ENCODE results near the gene IQCC. TPM values are rescaled to one million over a fixed set of nuclear protein-coding genes. Genes with fewer than 3 reads are reported as not detected.
A peak's percentile ranks its signal among the peaks of the same experiment; 100 is the strongest.

IQCC gene
- total RNA-seq, 1 donor from 2014 or later: 0.71 TPM

GRCh38 chr1:32249831-32250525 lies 44.5 kb downstream of the IQCC start:
- H3K4me1 ChIP-seq: peaks cover 78% of the 10 kb centered on the region
- no peaks in the 10 kb centered on the region for H3K27me3 ChIP-seq (ENCODE audit: low read depth)
- no peak overlapping the region for H3K4me3 ChIP-seq
- H3K27ac ChIP-seq (replicated peaks): peak overlapping the region; percentile 88
- TF ChIP-seq CTCF (IDR thresholded peaks at IDR 0.05; ENCODE audit: borderline replicate concordance): no peak
- H3K36me3 ChIP-seq: no peaks in the 10 kb centered on the region
- no peaks in the 10 kb centered on the region for H3K9me3 ChIP-seq (replicated peaks)
- intact Hi-C loops (cut with micrococcal nuclease): no loop called here
- DNase-seq: peak; percentile 31

- peak within 1 kb of the TSS; percentile 88 for H3K27ac ChIP-seq (replicated peaks)
- H3K4me3 ChIP-seq: no peak within 1 kb of the TSS
- peaks cover 70% of the 10 kb centered on the region for H3K4me1 ChIP-seq
- TF ChIP-seq CTCF (IDR thresholded peaks at IDR 0.05; ENCODE audit: borderline replicate concordance): no peak
- H3K9me3 ChIP-seq (replicated peaks): no peaks in the 10 kb centered on the region
- no peaks in the 10 kb centered on the region for H3K27me3 ChIP-seq (ENCODE audit: low read depth)
- intact Hi-C loops (cut with micrococcal nuclease): no loop called here
- H3K36me3 ChIP-seq: no peaks in the 10 kb centered on the region
- DNase-seq: no peak
Measured at GRCh38 chr1:32250893-32251716, 45.6 kb downstream of the IQCC start, which contains the start of gene LCK. LCK (plus strand) TSS chr1:32251265; CDS start chr1:32274330, 23,065 bp downstream.

GRCh38 chr1:32255072-32256071 lies 49.9 kb downstream of the IQCC start:
- Histone ChIP-seq H3K27me3 (ENCODE audit: low read depth) (no peaks in the 10 kb centered on the region), H3K4me3 (no peak overlapping the region), H3K9me3 (replicated peaks) (no peaks in the 10 kb centered on the region), H3K27ac (replicated peaks) (no peak overlapping the region), H3K36me3 (no peaks in the 10 kb centered on the region), H3K4me1 (peaks cover 28% of the 10 kb centered on the region)
- intact Hi-C loops (cut with micrococcal nuclease): no loop called here
- no peak for DNase-seq
- no peak for TF ChIP-seq CTCF (IDR thresholded peaks at IDR 0.05; ENCODE audit: borderline replicate concordance)

GRCh38 chr1:32256473-32257226 lies 51.2 kb downstream of the IQCC start:
- Histone ChIP-seq H3K4me3 (no peak overlapping the region), H3K4me1 (peaks cover 15% of the 10 kb centered on the region), H3K27me3 (ENCODE audit: low read depth) (no peaks in the 10 kb centered on the region), H3K27ac (replicated peaks) (no peak overlapping the region), H3K36me3 (no peaks in the 10 kb centered on the region), H3K9me3 (replicated peaks) (no peaks in the 10 kb centered on the region)
- no peak for DNase-seq
- intact Hi-C loops (cut with micrococcal nuclease): no loop called here
- no peak for TF ChIP-seq CTCF (IDR thresholded peaks at IDR 0.05; ENCODE audit: borderline replicate concordance)

Measured in left ventricle myocardium inferior (tissue), 1 donor.